ENCODE results near the gene CRTC1.

The CRTC1 gene

DNA sequence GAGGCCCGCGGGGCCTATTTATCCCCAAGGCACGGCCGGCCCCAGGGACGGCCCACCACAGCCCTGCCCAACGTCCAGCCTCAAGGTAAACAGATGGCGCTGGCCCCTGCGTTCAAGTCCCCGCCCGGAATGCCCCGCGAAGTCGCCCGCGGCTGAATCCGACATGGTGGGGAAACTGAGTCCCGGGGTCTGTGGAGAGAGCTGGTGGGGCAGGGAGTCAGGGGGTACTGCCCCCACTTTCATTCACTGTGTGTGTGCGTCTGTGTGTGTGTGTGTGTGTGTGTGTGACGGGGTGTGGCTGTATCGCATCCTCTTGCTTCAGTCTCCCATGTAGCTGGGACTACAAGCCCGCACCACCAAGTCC lies 107.8 kb downstream of the CRTC1 start:
- Histone ChIP-seq H3K79me2 (ENCODE audit: control insufficient read depth, low read length) (no peaks in the 10 kb centered on the region), H3K4me3 (ENCODE audit: low read length) (no peak overlapping the region), H3K4me1 (ENCODE audit: control insufficient read depth, low read length) (peaks cover 8% of the 10 kb centered on the region; the same call in 1 of the 2 replicates), H3K36me3 (ENCODE audit: control insufficient read depth, low read length) (no peaks in the 10 kb centered on the region), H4K20me1 (ENCODE audit: control insufficient read depth, insufficient read depth, low read depth, low read length) (no peaks in the 10 kb centered on the region), H3K27me3 (ENCODE audit: control insufficient read depth, low read length) (peaks cover 60% of the 10 kb centered on the region), H3F3A (ENCODE audit: control insufficient read depth, insufficient read depth) (0 out of 2 replicates have a peak, but pooled peaks cover 3% of the 10 kb centered on the region), H3K9me2 (replicated peaks; ENCODE audit: control insufficient read depth, low read length) (no peaks in the 10 kb centered on the region), H3K27ac (ENCODE audit: low read depth, low read length) (no peak overlapping the region), H3K4me2 (ENCODE audit: low read length) (no peak overlapping the region), H3K9me3 (ENCODE audit: control insufficient read depth, insufficient read depth, low read length) (no peaks in the 10 kb centered on the region)
- no peak for TF ChIP-seq EZH2phosphoT487 (IDR thresholded peaks at IDR 0.05; ENCODE audit: borderline replicate concordance, low read length)
- TF ChIP-seq, protein P1, sequence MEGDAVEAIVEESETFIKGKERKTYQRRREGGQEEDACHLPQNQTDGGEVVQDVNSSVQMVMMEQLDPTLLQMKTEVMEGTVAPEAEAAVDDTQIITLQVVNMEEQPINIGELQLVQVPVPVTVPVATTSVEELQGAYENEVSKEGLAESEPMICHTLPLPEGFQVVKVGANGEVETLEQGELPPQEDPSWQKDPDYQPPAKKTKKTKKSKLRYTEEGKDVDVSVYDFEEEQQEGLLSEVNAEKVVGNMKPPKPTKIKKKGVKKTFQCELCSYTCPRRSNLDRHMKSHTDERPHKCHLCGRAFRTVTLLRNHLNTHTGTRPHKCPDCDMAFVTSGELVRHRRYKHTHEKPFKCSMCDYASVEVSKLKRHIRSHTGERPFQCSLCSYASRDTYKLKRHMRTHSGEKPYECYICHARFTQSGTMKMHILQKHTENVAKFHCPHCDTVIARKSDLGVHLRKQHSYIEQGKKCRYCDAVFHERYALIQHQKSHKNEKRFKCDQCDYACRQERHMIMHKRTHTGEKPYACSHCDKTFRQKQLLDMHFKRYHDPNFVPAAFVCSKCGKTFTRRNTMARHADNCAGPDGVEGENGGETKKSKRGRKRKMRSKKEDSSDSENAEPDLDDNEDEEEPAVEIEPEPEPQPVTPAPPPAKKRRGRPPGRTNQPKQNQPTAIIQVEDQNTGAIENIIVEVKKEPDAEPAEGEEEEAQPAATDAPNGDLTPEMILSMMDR (IDR thresholded peaks at IDR 0.05; ENCODE audit: low read depth, low read length, poor library complexity, severe bottlenecking): no peak

DNA sequence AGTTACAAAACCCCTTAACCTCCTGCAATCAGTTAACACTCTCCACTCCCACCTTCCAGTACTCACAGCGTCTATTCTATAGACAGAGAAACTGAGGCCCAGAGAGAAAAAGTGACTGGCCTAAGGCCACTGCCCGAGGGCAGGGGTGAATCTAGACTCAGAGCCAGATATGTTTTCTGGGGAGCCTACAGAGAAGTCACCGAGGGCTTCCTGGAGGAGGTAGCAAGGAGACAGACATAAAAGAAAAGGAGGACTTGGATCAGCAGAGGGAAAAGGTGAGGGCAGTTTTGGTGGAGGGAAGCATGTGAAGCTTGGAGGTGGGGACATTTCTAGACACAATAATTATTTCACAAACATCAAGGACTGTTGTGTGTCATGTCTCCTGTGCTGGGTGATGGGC lies 109.2 kb downstream of the CRTC1 start:
- no peaks in the 10 kb centered on the region for H4K20me1 ChIP-seq (ENCODE audit: control insufficient read depth, insufficient read depth, low read depth, low read length)
- H3K27me3 ChIP-seq (ENCODE audit: control insufficient read depth, low read length): peaks cover 68% of the 10 kb centered on the region

DNA sequence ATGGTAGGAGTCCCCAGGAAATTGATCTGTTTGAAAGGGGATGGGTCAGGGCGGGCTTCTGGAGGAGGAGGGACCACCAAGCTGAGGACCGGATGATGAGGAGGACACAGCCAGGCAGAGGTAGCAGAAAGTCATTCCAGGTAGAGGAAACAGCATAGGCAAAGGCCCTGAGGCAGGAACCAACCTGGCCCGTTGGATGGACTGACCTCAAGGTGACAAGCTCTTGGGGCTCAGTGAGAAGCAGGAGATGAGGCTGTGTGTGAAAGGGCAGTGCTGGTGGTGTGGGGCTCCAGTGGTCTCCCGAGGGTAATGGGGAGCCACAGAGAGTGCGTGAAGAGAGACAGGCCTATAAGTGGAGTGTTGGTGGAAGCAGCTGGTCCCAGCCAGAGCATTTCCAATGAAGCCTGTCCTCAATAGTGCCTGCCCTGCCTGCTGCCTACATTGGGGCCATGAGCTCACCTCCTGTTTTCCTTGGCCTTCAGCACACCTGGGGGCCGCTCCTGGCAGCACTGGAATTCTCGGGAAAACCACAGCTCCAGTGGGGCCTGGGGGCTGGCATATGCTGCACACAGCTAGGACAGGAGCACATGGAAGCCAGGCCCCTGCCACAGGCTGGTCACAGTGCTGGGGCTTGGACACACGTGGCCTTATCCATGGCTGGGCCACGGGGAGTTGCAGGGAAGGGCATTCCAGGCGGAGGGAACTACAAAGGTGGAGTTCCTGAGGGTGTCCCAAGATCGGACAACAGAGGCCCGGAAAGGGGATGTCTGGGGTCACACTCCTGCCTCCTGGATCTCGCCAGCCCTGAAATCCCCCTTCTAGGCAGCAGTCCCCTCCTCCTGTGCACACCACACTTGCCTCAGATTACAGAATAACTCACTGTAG lies 109.9 kb downstream of the CRTC1 start:
- Histone ChIP-seq H3K9me3 (ENCODE audit: control insufficient read depth, insufficient read depth, low read length) (no peaks in the 10 kb centered on the region), H3F3A (ENCODE audit: control insufficient read depth, insufficient read depth) (no peaks in the 10 kb centered on the region), H3K4me2 (ENCODE audit: low read length) (no peak overlapping the region), H3K4me3 (ENCODE audit: low read length) (no peak overlapping the region), H3K9me2 (replicated peaks; ENCODE audit: control insufficient read depth, low read length) (no peaks in the 10 kb centered on the region), H3K36me3 (ENCODE audit: control insufficient read depth, low read length) (no peaks in the 10 kb centered on the region), H3K27me3 (ENCODE audit: control insufficient read depth, low read length) (peaks cover 71% of the 10 kb centered on the region), H3K27ac (ENCODE audit: low read depth, low read length) (no peak overlapping the region), H3K4me1 (ENCODE audit: control insufficient read depth, low read length) (peaks cover 8% of the 10 kb centered on the region; the same call in 1 of the 2 replicates), H4K20me1 (ENCODE audit: control insufficient read depth, insufficient read depth, low read depth, low read length) (no peaks in the 10 kb centered on the region), H3K79me2 (ENCODE audit: control insufficient read depth, low read length) (no peaks in the 10 kb centered on the region)
- TF ChIP-seq, protein P1 (IDR thresholded peaks at IDR 0.05; ENCODE audit: low read depth, low read length, poor library complexity, severe bottlenecking): no peak
- TF ChIP-seq EZH2phosphoT487 (IDR thresholded peaks at IDR 0.05; ENCODE audit: borderline replicate concordance, low read length): no peak

More for the DNA sequence above, 109.2 kb downstream of the CRTC1 start:
- no peak overlapping the region for H3K27ac ChIP-seq (ENCODE audit: low read depth, low read length)
- no peak overlapping the region for H3K4me3 ChIP-seq (ENCODE audit: low read length)
- H3K4me2 ChIP-seq (ENCODE audit: low read length): no peak overlapping the region
- H3F3A ChIP-seq (ENCODE audit: control insufficient read depth, insufficient read depth): no peaks in the 10 kb centered on the region
- H3K79me2 ChIP-seq (ENCODE audit: control insufficient read depth, low read length): no peaks in the 10 kb centered on the region
- H3K9me3 ChIP-seq (ENCODE audit: control insufficient read depth, insufficient read depth, low read length): no peaks in the 10 kb centered on the region
- no peaks in the 10 kb centered on the region for H3K36me3 ChIP-seq (ENCODE audit: control insufficient read depth, low read length)
- TF ChIP-seq, protein P1 (IDR thresholded peaks at IDR 0.05; ENCODE audit: low read depth, low read length, poor library complexity, severe bottlenecking): no peak
- no peak for TF ChIP-seq EZH2phosphoT487 (IDR thresholded peaks at IDR 0.05; ENCODE audit: borderline replicate concordance, low read length)
- peaks cover 8% of the 10 kb centered on the region; the same call in 1 of the 2 replicates for H3K4me1 ChIP-seq (ENCODE audit: control insufficient read depth, low read length)
- H3K9me2 ChIP-seq (replicated peaks; ENCODE audit: control insufficient read depth, low read length): no peaks in the 10 kb centered on the region

Data from DOHH2 (cell line).